CD1c-positive myeloid dendritic cell (primary cell): ENCODE results near the gene CYP4F8.

Experiments used
- DNase-seq: peaks from one replicate; pipeline ENCODE4 v3.0.0-alpha.2; 2016; ENCODE audit errors: extremely low spot score

Gene CYP4F8

DNA sequence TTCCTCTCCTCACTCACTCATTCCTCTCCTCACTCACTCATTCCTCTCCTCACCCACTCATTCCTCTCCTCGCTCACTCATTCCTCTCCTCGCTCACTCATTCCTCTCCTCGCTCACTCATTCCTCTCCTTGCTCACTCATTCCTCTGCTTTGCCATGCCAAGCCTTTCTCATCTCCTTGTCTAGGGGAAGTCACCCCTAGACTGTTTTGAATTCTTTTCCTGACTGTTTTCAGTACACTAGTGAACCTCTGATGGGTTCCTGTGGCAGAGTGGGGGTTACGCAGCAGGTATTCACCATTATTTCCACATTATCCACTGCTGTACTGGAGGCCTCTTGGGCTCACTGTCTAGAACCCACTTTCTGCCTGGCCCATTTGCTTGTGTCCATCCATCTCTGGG, 1.2 kb downstream of the CYP4F8 start:
- DNase-seq: no peak

GRCh38 chr19:15616627-15617270, 1.7 kb downstream of the CYP4F8 start:
- DNase-seq: no peak

GRCh38 chr19:15618321-15618720, 3.3 kb downstream of the CYP4F8 start:
- DNase-seq: no peak

DNA sequence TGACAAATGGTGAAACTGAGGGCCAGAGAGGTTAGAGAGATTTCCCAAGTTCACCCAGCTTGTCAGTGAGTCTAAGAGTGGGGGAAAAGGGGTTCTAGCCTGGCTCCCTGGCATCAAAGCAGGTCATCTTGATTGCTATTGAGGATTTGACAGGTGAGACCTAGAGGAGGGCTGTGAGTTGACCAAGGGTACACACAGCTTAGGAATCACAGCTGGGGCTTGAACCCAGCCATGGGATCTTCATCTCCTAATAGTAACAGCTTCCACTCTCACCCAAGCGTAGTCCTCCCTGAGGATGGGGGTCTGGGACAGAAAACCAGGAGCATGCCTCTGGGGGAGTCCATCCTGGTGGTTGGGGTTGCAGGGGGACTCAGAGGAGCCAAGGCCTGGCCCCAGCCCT, 6.8 kb downstream of the CYP4F8 start:
- no peak for DNase-seq

DNA sequence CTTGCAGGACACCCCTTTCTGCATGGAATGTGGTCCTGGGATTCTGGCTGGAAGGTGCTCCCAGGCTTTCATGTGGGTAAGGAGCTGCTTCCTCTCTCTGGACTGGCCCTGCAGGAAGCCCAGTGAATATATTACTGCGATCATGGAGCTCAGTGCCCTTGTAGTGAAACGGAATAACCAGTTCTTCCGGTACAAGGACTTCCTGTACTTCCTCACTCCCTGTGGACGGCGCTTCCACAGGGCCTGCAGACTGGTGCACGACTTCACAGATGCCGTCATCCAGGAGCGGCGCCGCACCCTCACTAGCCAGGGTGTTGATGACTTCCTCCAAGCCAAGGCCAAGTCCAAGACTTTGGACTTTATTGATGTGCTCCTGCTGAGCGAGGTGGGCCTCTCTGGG, 8.0 kb downstream of the CYP4F8 start:
- DNase-seq: no peak

- DNase-seq: no peak
Measured at GRCh38 chr19:15623711-15624318, 8.8 kb downstream of the CYP4F8 start.

GRCh38 chr19:15628236-15629002, 13.4 kb downstream of the CYP4F8 start:
- no peak for DNase-seq

- DNase-seq: peak; percentile 87
Measured at GRCh38 chr19:15629003-15629880, 14.2 kb downstream of the CYP4F8 start.

- peak; percentile 32 for DNase-seq
Measured at GRCh38 chr19:15631817-15632216, 16.8 kb downstream of the CYP4F8 start.

- peak; percentile 60 for DNase-seq
Measured at GRCh38 chr19:15633082-15633835, 18.2 kb downstream of the CYP4F8 start.

DNA sequence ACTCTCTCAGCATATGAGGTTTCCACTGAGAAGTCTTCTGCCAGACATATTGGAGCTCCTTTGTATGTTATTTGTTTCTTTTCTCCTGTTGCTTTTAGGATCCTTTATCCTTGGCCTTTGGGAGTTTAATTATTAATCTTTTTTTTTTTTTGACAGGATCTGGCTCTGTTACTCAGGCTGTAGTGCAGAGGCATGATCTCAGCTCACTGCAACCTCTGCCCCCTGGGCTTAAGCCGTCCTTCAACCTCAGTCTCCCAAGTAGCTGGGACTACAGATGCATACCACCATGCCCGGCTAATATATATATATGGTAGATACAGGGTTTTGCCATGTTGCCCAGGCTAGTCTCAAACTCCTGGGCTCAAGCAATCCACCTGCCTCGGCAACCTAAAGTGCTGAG, 19.1 kb downstream of the CYP4F8 start:
- no peak for DNase-seq

GRCh38 chr19:15635016-15635805, 20.2 kb downstream of the CYP4F8 start:
- DNase-seq: no peak

- no peak for DNase-seq
Measured at GRCh38 chr19:15636026-15636425, 21.0 kb downstream of the CYP4F8 start.

DNA sequence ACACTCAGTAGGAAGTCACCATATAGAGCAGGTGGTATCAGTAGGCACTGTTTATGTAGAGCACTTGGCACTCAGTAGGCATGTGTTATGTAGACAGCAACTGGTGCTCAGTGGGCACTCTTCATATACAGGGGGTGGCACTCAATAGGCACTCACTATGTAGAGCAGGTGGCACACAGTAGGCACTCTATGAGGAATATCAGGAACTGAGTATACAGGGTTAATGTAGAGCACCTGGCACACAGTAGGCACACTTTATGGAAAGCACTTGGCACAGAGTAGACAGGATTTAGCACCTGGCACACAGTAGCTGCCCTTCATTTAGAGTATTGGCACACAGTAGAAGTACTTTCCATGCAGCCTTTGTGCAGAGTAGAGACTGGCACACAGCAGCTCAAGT, 24.6 kb downstream of the CYP4F8 start:
- no peak for DNase-seq

DNA sequence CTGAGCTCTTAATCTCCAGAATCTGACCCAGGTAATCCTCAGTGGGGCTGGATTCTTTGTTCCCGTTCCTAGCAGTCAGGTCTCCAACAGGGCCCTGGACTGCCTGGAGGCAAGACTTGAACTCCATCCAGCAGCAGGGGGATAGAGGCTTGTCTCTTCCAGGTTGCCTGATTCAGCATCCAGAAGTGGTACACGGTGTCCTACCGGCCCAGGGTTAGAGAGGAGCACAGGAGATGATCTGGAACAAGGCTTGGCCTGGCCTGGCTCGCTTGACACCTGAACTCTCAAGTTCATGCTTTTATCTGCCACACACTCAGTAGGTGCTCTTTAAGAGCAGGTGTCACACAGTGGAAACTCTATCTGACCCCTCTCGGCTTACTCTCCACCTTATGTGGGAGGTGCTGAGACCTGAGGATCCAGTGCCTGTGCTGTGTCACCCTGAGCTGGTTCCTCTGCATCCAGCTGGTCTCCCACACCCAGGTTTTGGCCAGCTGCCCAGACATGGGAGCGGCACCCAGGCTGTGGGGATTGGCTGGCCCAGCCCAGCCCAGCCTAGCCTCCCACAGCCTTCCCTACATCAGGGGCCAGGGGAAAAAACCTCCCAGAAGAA, 25.4 kb downstream of the CYP4F8 start, which contains the start of gene CYP4F3:
CYP4F3 (plus strand) TSS at position 604 of the 610 bp plus-strand sequence. CDS start 519 bp downstream, outside the sequence.
- DNase-seq: peak; percentile 86

GRCh38 chr19:15640904-15641597, 26.0 kb downstream of the CYP4F8 start:
- no peak for DNase-seq

GRCh38 chr19:15641901-15642491, 27.0 kb downstream of the CYP4F8 start:
- peak; percentile 71 for DNase-seq

GRCh38 chr19:15642807-15643206, 27.8 kb downstream of the CYP4F8 start:
- DNase-seq: no peak

GRCh38 chr19:15643387-15643786, 28.4 kb downstream of the CYP4F8 start:
- DNase-seq: no peak
